HUES48 (cell line): ENCODE results near the gene PEX11B.
"Not testable (repeated sequence)": the region's sequence is repeated elsewhere in the genome, so short reads cannot be mapped to it uniquely, and the experiment has no call there.

Experiments
- H3K27ac ChIP-seq: one replicate; pipeline ENCODE4 v1.7.0; 2013; ENCODE audit warnings: low read depth, low read length, inconsistent platforms
- H3K27me3 ChIP-seq: 2 replicates; pipeline ENCODE4 v1.6.1; 2013; ENCODE audit warnings: mild to moderate bottlenecking, low read length; ENCODE audit not compliant: control insufficient read depth, insufficient read depth
- H3K36me3 ChIP-seq: 2 replicates; pipeline ENCODE4 v1.6.1; 2013; ENCODE audit warnings: low read length; ENCODE audit not compliant: control insufficient read depth, insufficient read depth
- H3K4me1 ChIP-seq: 2 replicates; pipeline ENCODE4 v1.6.1; 2013; ENCODE audit warnings: mild to moderate bottlenecking, low read length; ENCODE audit not compliant: control insufficient read depth, insufficient read depth
- H3K4me3 ChIP-seq: 2 replicates; pipeline ENCODE4 v1.5.1; 2013; ENCODE audit warnings: mild to moderate bottlenecking, low read depth, low read length
- H3K9ac ChIP-seq: 2 replicates; pipeline ENCODE4 v1.6.1; 2013; ENCODE audit warnings: mild to moderate bottlenecking, low read depth, low read length, moderate library complexity
- H3K9me3 ChIP-seq: 2 replicates; pipeline ENCODE4 v1.6.1; 2013; ENCODE audit warnings: low read length; ENCODE audit not compliant: control insufficient read depth, insufficient read depth

The PEX11B gene

DNA sequence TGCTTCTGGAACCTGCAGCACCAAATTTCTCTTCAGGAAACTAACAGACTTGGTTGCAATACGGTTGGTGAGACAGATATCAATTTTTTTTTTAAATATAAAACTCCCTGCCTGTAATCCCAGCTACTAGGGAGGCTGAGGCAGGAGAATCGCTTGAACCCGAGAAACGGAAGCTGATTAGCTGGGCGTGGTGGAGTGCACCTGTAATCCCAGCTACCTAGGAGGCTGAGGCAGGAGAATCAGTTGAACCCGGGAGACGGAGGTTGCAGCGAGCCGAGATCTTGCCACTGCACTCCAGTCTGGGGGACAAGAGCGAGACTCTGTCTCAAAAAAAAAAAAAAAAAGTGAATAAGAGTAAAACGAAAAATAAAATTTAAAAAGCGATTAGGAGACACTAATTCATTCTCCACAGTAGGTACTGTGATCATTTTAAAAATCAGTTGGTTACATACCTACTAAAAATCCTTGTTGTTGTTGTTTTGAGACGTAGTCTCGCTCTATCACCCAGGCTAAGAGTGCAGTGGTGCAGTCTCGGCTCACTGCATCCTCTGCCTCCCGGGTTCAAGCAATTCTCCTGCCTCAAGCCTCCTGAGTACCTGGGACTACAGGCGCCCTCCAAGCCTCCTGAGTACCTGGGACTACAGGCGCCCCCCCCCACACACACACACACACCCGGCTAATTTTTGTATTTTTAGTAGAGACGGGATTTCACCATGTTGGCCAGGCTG is 9.6 kb upstream of the PEX11B start:
- Histone ChIP-seq H3K36me3 (peaks cover 25% of the 10 kb centered on the region), H3K9me3 (no peaks in the 10 kb centered on the region), H3K9ac (peak overlapping the region; percentile 90), H3K27ac (peak overlapping the region; percentile 96), H3K4me3 (peak overlapping the region; percentile 93), H3K4me1 (peaks cover 6% of the 10 kb centered on the region), H3K27me3 (no peaks in the 10 kb centered on the region)

DNA sequence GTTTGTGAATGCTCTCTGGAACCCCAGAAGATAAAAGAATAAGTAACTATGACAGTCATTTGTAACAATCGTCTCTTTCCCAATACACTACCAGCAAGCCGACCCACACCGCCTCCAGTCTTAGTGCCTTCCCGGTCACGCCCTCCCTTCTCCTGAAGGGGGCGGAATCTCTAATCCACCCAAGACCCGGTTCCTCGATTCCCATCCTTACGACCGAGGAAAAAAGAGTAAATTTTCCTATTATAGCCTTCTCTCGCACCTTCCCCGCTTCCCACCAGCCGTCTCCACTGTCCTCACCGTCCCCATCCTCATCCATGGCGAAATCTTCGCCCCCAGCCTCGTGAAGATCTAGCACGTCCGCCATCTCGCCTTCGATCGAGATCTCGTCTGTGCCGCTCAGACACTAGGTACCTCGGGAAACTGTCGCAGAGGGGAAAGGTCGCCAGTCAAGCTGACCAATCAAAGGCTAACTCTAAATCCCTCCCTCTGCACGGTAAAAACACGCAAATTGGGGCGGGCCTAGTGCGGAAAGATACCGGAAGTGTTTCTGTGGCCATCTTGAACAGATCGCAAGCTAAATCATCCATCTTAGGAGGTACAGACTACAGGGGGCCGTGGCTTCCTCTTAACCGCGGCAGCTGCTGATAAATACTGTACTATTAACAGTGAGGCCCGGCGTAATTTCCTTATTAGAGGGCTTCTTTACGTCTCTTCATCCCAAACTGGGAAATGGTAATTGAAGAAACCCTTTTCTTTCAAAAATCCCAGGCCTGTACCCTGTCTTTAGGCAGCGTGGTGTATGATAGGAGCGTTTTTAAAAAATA is 8.8 kb upstream of the PEX11B start, which contains the start of gene RBM8A:
Gene RBM8A, minus strand, starts transcription at position 422 of the 824 bp plus-strand sequence. Its CDS starts 58 bp downstream, at position 364.
- Histone ChIP-seq H3K36me3 (peaks cover 28% of the 10 kb centered on the region), H3K4me3 (peak within 1 kb of the TSS; percentile 93), H3K9me3 (no peaks in the 10 kb centered on the region), H3K27me3 (no peaks in the 10 kb centered on the region), H3K9ac (peak within 1 kb of the TSS; percentile 90), H3K4me1 (peaks cover 4% of the 10 kb centered on the region), H3K27ac (peak within 1 kb of the TSS; percentile 96)

- Histone ChIP-seq H3K4me3 (peak overlapping the region; percentile 93), H3K9ac (peak overlapping the region; percentile 90)
These were observed 8.2 kb upstream of the PEX11B start for GRCh38 chr1:145926686-145927062.

DNA sequence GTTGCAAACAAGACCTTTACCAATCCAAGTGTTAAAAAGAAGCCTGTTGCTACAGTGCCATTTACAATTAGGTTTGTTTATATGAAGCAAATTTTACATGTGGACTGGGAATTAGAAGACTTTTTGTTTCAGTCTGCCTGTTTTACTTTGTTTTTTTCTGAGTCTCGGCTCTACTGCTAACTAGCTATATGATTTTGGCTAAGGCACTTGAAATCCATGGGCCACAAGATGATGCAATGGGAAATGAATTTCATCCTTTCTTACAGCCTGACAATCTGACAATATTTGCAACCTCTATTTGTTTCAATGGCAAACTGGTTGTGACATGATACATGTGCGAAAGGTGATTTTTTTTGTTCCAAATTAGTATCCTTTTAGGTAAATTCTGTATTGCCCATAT is 3.7 kb upstream of the PEX11B start:
- peaks cover 18% of the 10 kb centered on the region for H3K4me1 ChIP-seq
- no peak overlapping the region for H3K9ac ChIP-seq
- peaks cover 30% of the 10 kb centered on the region for H3K36me3 ChIP-seq
- H3K4me3 ChIP-seq, result no peak overlapping the region
- no peaks in the 10 kb centered on the region for H3K9me3 ChIP-seq
- H3K27ac ChIP-seq, result no peak overlapping the region
- H3K27me3 ChIP-seq, result no peaks in the 10 kb centered on the region; the same call in 1 of the 2 replicates

More at GRCh38 chr1:145926686-145927062, 8.2 kb upstream of the PEX11B start:
- Histone ChIP-seq H3K27me3 (no peaks in the 10 kb centered on the region), H3K36me3 (peaks cover 30% of the 10 kb centered on the region), H3K9me3 (no peaks in the 10 kb centered on the region), H3K4me1 (peaks cover 4% of the 10 kb centered on the region), H3K27ac (peak overlapping the region; percentile 96)

GRCh38 chr1:145920297-145920696 is 1.8 kb upstream of the PEX11B start:
- not testable (repeated sequence) for H3K27ac ChIP-seq, H3K4me3 ChIP-seq, H3K9me3 ChIP-seq, H3K27me3 ChIP-seq, H3K9ac ChIP-seq
- Histone ChIP-seq H3K36me3 (peaks cover 24% of the 10 kb centered on the region), H3K4me1 (peaks cover 14% of the 10 kb centered on the region)

- H3K27ac ChIP-seq, result peak overlapping the region; percentile 34
- H3K9ac ChIP-seq, result peak overlapping the region; percentile 65; the same call in 1 of the 2 replicates
- H3K4me3 ChIP-seq, result peak overlapping the region; percentile 98
- no peaks in the 10 kb centered on the region for H3K9me3 ChIP-seq
- no peaks in the 10 kb centered on the region; the same call in 1 of the 2 replicates for H3K27me3 ChIP-seq
- H3K4me1 ChIP-seq, result peaks cover 14% of the 10 kb centered on the region
- peaks cover 22% of the 10 kb centered on the region for H3K36me3 ChIP-seq
These were observed 749 bp upstream of the PEX11B start for GRCh38 chr1:145918992-145919939.

DNA sequence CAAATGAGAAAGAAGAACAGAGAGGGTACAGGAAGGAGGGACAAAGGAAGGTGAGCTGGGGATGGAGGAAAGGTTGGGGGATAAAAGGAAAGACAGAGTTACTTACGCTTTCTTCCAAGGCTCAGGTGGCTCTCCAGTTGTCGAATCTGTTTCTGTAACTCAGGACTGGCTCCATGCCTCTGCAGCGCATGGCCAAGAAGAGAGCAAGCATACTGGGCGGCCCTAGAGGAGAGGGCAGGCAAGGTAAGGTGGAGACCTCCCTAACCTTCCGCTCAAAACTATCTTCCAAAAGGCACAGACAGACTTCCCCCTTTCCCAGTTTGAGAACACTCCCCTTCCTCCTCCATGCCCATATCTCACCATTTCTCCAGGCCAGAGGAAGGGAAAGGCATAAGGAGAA is 922 bp downstream of the PEX11B start:
- Histone ChIP-seq H3K36me3 (peaks cover 10% of the 10 kb centered on the region), H3K27me3 (no peaks in the 10 kb centered on the region; the same call in 1 of the 2 replicates), H3K4me1 (peaks cover 14% of the 10 kb centered on the region), H3K9ac (no peak overlapping the region), H3K4me3 (peak overlapping the region; percentile 98), H3K27ac (no peak overlapping the region), H3K9me3 (no peaks in the 10 kb centered on the region)

- Histone ChIP-seq H3K36me3 (peaks cover 6% of the 10 kb centered on the region; the same call in 1 of the 2 replicates), H3K9ac (no peak overlapping the region), H3K9me3 (no peaks in the 10 kb centered on the region), H3K27me3 (no peaks in the 10 kb centered on the region; the same call in 1 of the 2 replicates), H3K4me3 (no peak overlapping the region), H3K27ac (no peak overlapping the region), H3K4me1 (peaks cover 14% of the 10 kb centered on the region)
These were observed 1.8 kb downstream of the PEX11B start for GRCh38 chr1:145916745-145917144.

GRCh38 chr1:145912128-145912641 is 6.3 kb downstream of the PEX11B start:
- Histone ChIP-seq H3K9ac (no peak overlapping the region), H3K36me3 (peaks cover 10% of the 10 kb centered on the region), H3K4me3 (no peak overlapping the region)

GRCh38 chr1:145908653-145909052 is 9.9 kb downstream of the PEX11B start:
- 0 out of 2 replicates have a peak, but pooled peaks cover 4% of the 10 kb centered on the region for H3K4me1 ChIP-seq
- H3K9ac ChIP-seq, result no peak overlapping the region
- H3K9me3 ChIP-seq, result no peaks in the 10 kb centered on the region
- no peak overlapping the region for H3K4me3 ChIP-seq
- peaks cover 4% of the 10 kb centered on the region; the same call in 1 of the 2 replicates for H3K36me3 ChIP-seq
- H3K27ac ChIP-seq, result no peak overlapping the region
- H3K27me3 ChIP-seq, result no peaks in the 10 kb centered on the region

More at GRCh38 chr1:145912128-145912641, 6.3 kb downstream of the PEX11B start:
- Histone ChIP-seq H3K27me3 (no peaks in the 10 kb centered on the region), H3K4me1 (0 out of 2 replicates have a peak, but pooled peaks cover 4% of the 10 kb centered on the region), H3K9me3 (no peaks in the 10 kb centered on the region), H3K27ac (no peak overlapping the region)
